ENCODE data around the gene PLEKHN1.

- no peak for TF ChIP-seq EZH2 (IDR thresholded peaks at IDR 0.05; ENCODE audit: low read depth)
- TF ChIP-seq CTCF (conservative IDR thresholded peaks at IDR 0.05) = no peak
These were observed 32.9 kb downstream of the PLEKHN1 start for GRCh38 chr1:998995-999724.
